Epithelial cell of proximal tubule (primary cell): ENCODE data around the gene KCNH8. TPM values are rescaled to one million over a fixed set of nuclear protein-coding genes. Genes with fewer than 3 reads are reported as not detected.

Experiments used
- DNase-seq: peaks from one replicate; pipeline ENCODE4 v3.0.0-alpha.2; 2011; ENCODE audit warnings: low read depth
- H3K4me3 ChIP-seq: 2 replicates; pipeline ENCODE4 v1.5.1; 2011; ENCODE audit warnings: low read depth, mild to moderate bottlenecking, low read length
- total RNA-seq: library from RNA; depleted of rRNA; stranded (reverse); fragments of >200 nt; gene quantifications from 2 replicates; pipeline ENCODE4 v1.2.3, GENCODE V29; 2015
- TF ChIP-seq, protein P1 (sequence below): conservative IDR thresholded peaks from 2 replicates; pipeline ENCODE4 v1.5.1; 2012; ENCODE audit warnings: low read depth, mild to moderate bottlenecking, low read length

Gene KCNH8
- total RNA-seq, 1 donor from 2014 or later, result 0.40 TPM

DNA sequence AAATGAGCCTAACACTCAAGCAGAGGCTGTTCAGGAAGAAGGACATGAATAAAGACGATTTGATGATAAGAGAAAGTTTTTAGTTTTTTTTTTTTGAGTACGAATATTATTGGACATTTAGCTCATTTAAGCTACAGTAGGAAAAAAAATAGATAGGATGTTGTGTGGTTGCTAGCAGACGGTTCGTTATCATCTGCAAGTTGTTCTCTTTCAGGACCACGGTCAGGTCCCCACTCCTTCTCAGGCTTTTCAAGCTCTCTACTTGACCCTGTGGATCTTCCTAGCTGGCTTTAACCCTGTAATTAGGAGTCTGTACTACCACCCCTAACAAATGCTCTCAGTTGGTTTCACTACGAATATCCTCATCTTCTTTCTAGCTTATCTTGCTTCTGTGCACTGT is 1.1 kb downstream of the KCNH8 start:
- TF ChIP-seq, protein P1, sequence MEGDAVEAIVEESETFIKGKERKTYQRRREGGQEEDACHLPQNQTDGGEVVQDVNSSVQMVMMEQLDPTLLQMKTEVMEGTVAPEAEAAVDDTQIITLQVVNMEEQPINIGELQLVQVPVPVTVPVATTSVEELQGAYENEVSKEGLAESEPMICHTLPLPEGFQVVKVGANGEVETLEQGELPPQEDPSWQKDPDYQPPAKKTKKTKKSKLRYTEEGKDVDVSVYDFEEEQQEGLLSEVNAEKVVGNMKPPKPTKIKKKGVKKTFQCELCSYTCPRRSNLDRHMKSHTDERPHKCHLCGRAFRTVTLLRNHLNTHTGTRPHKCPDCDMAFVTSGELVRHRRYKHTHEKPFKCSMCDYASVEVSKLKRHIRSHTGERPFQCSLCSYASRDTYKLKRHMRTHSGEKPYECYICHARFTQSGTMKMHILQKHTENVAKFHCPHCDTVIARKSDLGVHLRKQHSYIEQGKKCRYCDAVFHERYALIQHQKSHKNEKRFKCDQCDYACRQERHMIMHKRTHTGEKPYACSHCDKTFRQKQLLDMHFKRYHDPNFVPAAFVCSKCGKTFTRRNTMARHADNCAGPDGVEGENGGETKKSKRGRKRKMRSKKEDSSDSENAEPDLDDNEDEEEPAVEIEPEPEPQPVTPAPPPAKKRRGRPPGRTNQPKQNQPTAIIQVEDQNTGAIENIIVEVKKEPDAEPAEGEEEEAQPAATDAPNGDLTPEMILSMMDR, result no peak
- DNase-seq, result no peak

DNA sequence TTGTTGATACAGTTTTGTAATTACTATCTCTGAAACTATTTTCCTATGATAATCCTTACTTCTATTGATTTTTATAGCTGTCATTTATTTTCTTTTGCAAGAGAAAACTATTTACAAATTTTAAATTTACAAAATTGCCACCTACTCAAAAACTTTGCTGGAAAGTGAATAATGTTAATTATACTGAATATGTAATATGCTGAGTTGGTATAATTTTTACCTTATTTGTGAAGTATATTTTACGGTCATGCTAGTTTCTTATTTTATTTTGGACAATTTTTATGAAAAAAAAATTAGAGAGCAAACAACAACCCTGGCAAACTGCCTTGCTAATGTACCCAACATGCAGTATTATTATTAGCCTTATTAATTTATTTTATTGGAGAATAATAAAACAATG is 2.9 kb downstream of the KCNH8 start:
- no peak for DNase-seq
- TF ChIP-seq, protein P1, result no peak
- no peak overlapping the region for H3K4me3 ChIP-seq

More for the DNA sequence above, 1.1 kb downstream of the KCNH8 start:
- no peak overlapping the region for H3K4me3 ChIP-seq

DNA sequence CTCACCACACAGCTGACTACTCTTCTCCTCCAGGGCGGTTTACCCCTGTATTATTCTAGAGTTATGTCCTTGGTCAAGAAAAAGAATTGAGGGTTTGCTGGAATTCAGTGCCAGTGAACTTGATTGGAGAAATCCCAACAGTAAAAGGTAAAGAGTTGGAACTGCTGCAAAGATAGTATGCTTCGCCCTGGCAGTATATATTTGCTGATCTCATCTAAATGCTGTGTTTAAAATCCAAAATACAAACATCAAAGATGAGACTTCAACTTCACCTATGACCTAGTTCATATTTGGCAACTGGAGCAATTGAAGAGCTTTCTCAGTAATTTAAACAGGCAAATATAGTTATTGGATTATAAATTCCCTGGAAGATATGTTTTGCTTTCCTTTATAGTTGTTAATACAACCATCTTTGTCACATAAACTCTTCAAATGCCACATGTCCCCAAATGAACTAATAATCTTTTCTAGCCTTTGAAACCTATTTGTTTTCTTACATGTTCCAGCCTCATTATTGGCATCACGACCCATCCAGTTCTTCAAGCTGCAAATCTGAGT is 6.5 kb downstream of the KCNH8 start:
- no peak overlapping the region for H3K4me3 ChIP-seq
- TF ChIP-seq, protein P1, result no peak
- DNase-seq, result no peak

DNA sequence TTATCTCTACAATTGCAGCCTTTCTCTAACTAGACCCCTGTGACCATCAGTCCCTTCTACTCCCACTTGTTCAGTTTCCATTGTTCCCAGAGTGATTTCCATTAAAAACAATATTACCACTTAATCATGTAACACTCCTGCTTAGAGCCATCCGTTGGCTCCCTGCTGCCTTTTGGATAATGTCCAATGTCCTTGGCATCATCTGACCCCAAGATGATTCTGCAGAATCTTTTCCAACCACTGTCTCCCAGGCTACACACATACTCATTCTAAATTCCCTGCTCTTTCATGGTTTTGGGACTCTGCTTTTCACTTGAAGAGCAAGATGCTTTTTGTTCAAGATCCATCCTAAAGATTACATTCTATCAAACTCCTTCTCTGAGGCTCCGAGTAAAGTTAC is 7.1 kb downstream of the KCNH8 start:
- TF ChIP-seq, protein P1, result no peak
- no peak for DNase-seq
- H3K4me3 ChIP-seq, result no peak overlapping the region

DNA sequence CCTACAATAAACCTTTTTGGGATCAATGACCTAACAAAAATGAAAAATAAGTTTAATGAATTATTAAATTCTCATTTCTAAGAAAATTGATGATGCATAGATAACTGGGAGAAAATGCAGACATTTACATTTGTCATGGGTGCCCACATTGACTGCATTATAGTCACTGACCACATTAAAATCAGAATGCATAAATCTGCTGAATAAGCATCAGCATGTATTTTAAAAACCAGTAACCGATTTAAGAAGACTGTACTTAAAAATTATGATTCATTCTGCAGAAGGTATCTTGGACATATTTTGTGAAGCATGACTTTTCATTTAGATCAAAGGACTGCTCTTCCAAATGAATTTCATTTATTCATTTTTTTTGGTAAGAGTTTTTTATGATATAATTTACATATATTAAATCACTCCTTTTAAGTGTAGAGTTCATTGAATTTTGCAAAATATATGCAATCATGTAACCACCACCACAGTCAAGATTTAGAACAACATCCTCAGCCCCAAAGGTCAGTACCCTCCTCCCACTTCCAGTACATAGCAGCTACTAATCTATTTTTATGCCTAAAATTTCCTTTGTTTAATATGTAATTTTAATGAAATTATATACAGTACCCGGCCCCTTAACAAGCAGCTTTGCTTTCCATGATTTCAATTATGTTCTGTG is 11.8 kb downstream of the KCNH8 start:
- no peak overlapping the region for H3K4me3 ChIP-seq
- TF ChIP-seq, protein P1, result no peak
- no peak for DNase-seq

DNA sequence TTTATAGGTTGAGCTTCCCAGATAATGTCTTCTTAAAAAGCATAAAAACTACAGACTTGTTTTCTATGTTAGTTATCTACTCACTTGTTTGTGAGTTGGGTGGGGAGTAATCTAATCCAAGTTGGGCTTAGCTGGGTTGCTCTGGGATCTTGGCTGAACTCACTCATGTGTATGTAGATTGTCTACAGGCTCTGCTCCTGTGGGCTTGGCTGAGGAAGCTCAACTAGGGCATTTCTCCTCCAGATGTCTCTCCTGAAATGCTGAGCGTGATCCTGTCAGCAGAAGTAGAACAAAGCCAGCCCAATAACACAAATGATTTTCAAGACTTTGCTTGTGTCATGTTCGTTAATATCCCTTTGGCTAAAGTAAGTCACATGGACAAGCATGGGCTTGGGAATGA is 17.3 kb downstream of the KCNH8 start:
- TF ChIP-seq, protein P1, result no peak
- H3K4me3 ChIP-seq, result no peak overlapping the region
- no peak for DNase-seq

DNA sequence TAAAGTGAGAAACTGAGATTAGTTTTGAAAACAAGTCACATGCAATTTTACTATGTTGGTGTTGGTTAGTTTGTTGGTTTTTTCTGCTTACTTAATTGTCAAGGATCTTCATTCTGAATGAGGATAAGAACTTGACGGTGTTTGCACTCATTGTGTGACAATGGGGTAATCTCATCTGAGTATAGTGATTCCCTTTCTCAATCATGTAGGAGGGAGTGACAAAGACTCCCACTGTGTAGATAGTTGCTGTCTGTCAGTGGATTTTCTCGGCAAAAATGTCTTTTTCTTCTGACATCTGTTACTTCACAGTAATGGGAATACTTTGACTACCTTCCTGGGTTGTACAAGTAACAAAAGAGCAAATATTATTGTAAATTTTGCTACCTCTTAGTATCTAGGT is 23.5 kb downstream of the KCNH8 start:
- TF ChIP-seq, protein P1, result no peak
- DNase-seq, result no peak
- H3K4me3 ChIP-seq, result no peak overlapping the region
